GM23338 (cell line): ENCODE measurements around the gene GCN1. TPM values are rescaled to one million over a fixed set of nuclear protein-coding genes. Genes with fewer than 3 reads are reported as not detected.

Experiments
- ATAC-seq: fragments of 200-7000 bp; cut with Tn5 transposase; 3 replicates; pipeline ENCODE4 v1.9.1; 2020
- DNase-seq: peaks from one replicate; pipeline ENCODE4 v3.0.0-alpha.2; 2015; ENCODE audit warnings: low spot score
- H2AFZ ChIP-seq: fragments of 200-600 bp; sonication (generic); 2 replicates; pipeline ENCODE4 v1.8.0; 2016; ENCODE audit warnings: antibody characterized with exemption, mild to moderate bottlenecking, moderate library complexity
- H3F3A ChIP-seq: fragments of 200-600 bp; sonication (generic); replicated peaks from 2 replicates; pipeline ENCODE4 v1.8.0; 2017; ENCODE audit warnings: antibody characterized with exemption, mixed run types, low read depth
- H3K27ac ChIP-seq: fragments of 200-600 bp; sonication (generic); 2 replicates; pipeline ENCODE4 v1.6.1; 2016; ENCODE audit warnings: low read depth
- H3K27me3 ChIP-seq: fragments of 200-600 bp; sonication (generic); 2 replicates; pipeline ENCODE4 v1.8.0; 2016; ENCODE audit warnings: mild to moderate bottlenecking, mixed run types, moderate library complexity; ENCODE audit not compliant: insufficient read depth
- H3K36me3 ChIP-seq: fragments of 200-600 bp; sonication (generic); 2 replicates; pipeline ENCODE4 v1.8.0; 2016; ENCODE audit warnings: mild to moderate bottlenecking; ENCODE audit not compliant: insufficient read depth
- H3K4me1 ChIP-seq: fragments of 200-600 bp; sonication (generic); 2 replicates; pipeline ENCODE4 v1.8.0; 2016; ENCODE audit warnings: mild to moderate bottlenecking, moderate library complexity; ENCODE audit not compliant: insufficient read depth
- H3K4me2 ChIP-seq: fragments of 200-600 bp; sonication (generic); 2 replicates; pipeline ENCODE4 v1.7.1; 2017; ENCODE audit warnings: mixed run types
- H3K4me3 ChIP-seq: fragments of 200-600 bp; sonication (generic); 2 replicates; pipeline ENCODE4 v1.6.1; 2016; ENCODE audit warnings: mixed run types
- H3K79me2 ChIP-seq: fragments of 200-600 bp; sonication (generic); replicated peaks from 2 replicates; pipeline ENCODE4 v1.8.0; 2017; ENCODE audit warnings: mild to moderate bottlenecking; ENCODE audit not compliant: insufficient read depth
- H3K9me2 ChIP-seq: fragments of 200-600 bp; sonication (generic); 2 replicates; pipeline ENCODE4 v1.8.0; 2017; ENCODE audit not compliant: insufficient read depth
- H4K20me1 ChIP-seq: fragments of 200-600 bp; sonication (generic); replicated peaks from 2 replicates; pipeline ENCODE4 v1.8.0; 2017; ENCODE audit warnings: mild to moderate bottlenecking; ENCODE audit not compliant: insufficient read depth
- H3K27ac Mint-ChIP-seq: 2 replicates; pipeline ENCODE4 v1.8.0; 2020; ENCODE audit warnings: inconsistent platforms, mild to moderate bottlenecking, moderate library complexity, mixed read lengths
- H3K27me3 Mint-ChIP-seq: 3 replicates; pipeline ENCODE4 v1.8.0; 2022; ENCODE audit warnings: low read depth, mild to moderate bottlenecking, moderate library complexity, mixed read lengths, inconsistent platforms; ENCODE audit not compliant: insufficient read depth, poor library complexity
- H3K36me3 Mint-ChIP-seq: 3 replicates; pipeline ENCODE4 v1.8.0; 2021; ENCODE audit warnings: low read depth, mild to moderate bottlenecking, inconsistent platforms, moderate library complexity, mixed read lengths
- H3K4me1 Mint-ChIP-seq: 3 replicates; pipeline ENCODE4 v1.8.0; 2020; ENCODE audit warnings: mild to moderate bottlenecking, inconsistent platforms, mixed read lengths
- H3K4me3 Mint-ChIP-seq: 3 replicates; pipeline ENCODE4 v1.8.0; 2021; ENCODE audit warnings: moderate library complexity, mild to moderate bottlenecking, inconsistent platforms, mixed read lengths
- H3K9me3 Mint-ChIP-seq: 3 replicates; pipeline ENCODE4 v1.8.0; 2020; ENCODE audit warnings: moderate library complexity, mild to moderate bottlenecking, inconsistent platforms, mixed read lengths
- CREB1 ChIP-seq: fragments of 250-450 bp; sonication (Bioruptor Pico); IDR thresholded peaks from 2 replicates; pipeline ENCODE4 v1.5.0; 2020; ENCODE audit warnings: low read depth, mild to moderate bottlenecking, moderate library complexity
- EZH2phosphoT487 ChIP-seq: fragments of 200-600 bp; sonication (generic); IDR thresholded peaks from one replicate; pipeline ENCODE4 v1.8.1; 2018; ENCODE audit warnings: antibody characterized with exemption; ENCODE audit not compliant: unreplicated experiment
- JUNB ChIP-seq: IDR thresholded peaks from one replicate; pipeline ENCODE4 v1.6.1; 2016; ENCODE audit warnings: antibody characterized with exemption; ENCODE audit not compliant: unreplicated experiment
- ZNF114 ChIP-seq: fragments of 250-450 bp; sonication (Bioruptor Pico); IDR thresholded peaks from 2 replicates; pipeline ENCODE4 v1.5.0; 2020; ENCODE audit warnings: mild to moderate bottlenecking, moderate library complexity
- ZNF331 ChIP-seq: fragments of 250-450 bp; sonication (Bioruptor Pico); IDR thresholded peaks from 2 replicates; pipeline ENCODE4 v1.5.0; 2020; ENCODE audit warnings: low read depth, mild to moderate bottlenecking, moderate library complexity
- polyA plus RNA-seq: library from polyadenylated mRNA; unstranded; fragments of >200 nt; fragmentation: Nextera tagmentation; extraction: Ambion mirVana; gene quantifications from 2 replicates; pipeline ENCODE4 v1.2.1, GENCODE V29; 2016
- total RNA-seq: library from RNA; depleted of rRNA; stranded (reverse); fragments of >200 nt; shearing (Covaris generic); gene quantifications from 2 replicates; pipeline ENCODE4 v1.2.3, GENCODE V29; 2014
- TF ChIP-seq, protein P1 (sequence below), 2 experiments: fragments of 200-600 bp in 1 of 2; sonication (generic) in 1 of 2; conservative IDR thresholded peaks; 2 replicates each; pipeline versions ENCODE4 v1.5.1 to v1.6.1; 2016 to 2017; ENCODE audit warnings: antibody characterized with exemption in 2 of 2, low read depth in 2 of 2, mild to moderate bottlenecking in 2 of 2, moderate library complexity in 1 of 2
- TF ChIP-seq, protein P2 (sequence below): IDR thresholded peaks from 2 replicates; pipeline ENCODE4 v1.6.1; 2016; ENCODE audit warnings: antibody characterized with exemption

Gene GCN1
- total and polyA plus RNA-seq, 2 experiments from 2014 or later = 18.0 to 177 TPM

DNA sequence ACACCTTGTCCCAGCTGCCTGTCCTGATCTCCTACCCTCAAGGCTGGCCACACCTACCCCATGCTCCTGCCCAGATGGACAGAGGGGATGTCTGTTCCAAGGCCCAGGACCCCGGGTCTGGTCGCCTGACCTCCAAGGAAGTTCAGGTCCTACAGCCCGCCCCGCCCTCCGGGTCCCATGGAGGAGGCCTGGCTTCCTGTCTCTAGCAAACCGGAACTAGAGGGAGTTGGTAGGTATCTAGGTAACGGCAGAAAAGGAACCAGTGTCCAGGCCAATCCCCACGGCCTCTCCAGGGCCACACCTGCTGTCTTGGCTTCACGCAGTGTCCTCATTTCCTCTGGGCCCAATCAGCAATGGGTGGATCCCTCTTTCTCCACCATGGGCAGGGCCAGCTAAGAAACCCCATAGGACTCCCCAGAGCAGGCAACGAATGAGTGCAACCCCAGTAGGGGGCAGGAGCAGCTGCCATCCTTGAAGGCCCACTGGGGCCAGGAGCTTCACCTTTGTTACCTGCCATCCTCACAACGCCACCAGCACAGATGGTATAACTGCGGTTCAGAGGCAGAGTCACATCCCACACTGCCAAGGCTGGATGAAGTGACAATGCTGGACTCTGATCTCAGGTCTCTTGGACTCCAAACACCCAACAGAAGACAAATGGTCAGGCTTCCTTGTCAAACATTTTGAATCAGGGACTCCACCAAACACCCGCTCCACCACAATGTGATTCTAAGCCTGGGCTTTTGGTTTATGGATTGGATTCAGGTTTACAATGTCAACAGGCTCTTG, 31.5 kb upstream of the GCN1 start:
- Mint-ChIP-seq H3K36me3 (peaks cover 30% of the 10 kb centered on the region), H3K4me3 (no peak overlapping the region), H3K4me1 (peaks cover 57% of the 10 kb centered on the region), H3K27me3 (peaks cover 37% of the 10 kb centered on the region), H3K27ac (peak overlapping the region; percentile 23; the same call in 1 of the 2 replicates), H3K9me3 (no peaks in the 10 kb centered on the region)
- Histone ChIP-seq H3K9me2 (no peaks in the 10 kb centered on the region), H2AFZ (no peak overlapping the region), H3K79me2 (peaks cover 22% of the 10 kb centered on the region), H3K4me1 (peaks cover 33% of the 10 kb centered on the region), H3K4me3 (no peak overlapping the region), H4K20me1 (peaks cover 2% of the 10 kb centered on the region; the same call in 1 of the 2 replicates), H3K36me3 (no peaks in the 10 kb centered on the region; the same call in 1 of the 2 replicates), H3K27ac (peak overlapping the region; percentile 32), H3F3A (peaks cover 20% of the 10 kb centered on the region), H3K27me3 (no peaks in the 10 kb centered on the region), H3K4me2 (no peak overlapping the region)
- TF ChIP-seq JUNB = no peak
- TF ChIP-seq, protein P1, sequence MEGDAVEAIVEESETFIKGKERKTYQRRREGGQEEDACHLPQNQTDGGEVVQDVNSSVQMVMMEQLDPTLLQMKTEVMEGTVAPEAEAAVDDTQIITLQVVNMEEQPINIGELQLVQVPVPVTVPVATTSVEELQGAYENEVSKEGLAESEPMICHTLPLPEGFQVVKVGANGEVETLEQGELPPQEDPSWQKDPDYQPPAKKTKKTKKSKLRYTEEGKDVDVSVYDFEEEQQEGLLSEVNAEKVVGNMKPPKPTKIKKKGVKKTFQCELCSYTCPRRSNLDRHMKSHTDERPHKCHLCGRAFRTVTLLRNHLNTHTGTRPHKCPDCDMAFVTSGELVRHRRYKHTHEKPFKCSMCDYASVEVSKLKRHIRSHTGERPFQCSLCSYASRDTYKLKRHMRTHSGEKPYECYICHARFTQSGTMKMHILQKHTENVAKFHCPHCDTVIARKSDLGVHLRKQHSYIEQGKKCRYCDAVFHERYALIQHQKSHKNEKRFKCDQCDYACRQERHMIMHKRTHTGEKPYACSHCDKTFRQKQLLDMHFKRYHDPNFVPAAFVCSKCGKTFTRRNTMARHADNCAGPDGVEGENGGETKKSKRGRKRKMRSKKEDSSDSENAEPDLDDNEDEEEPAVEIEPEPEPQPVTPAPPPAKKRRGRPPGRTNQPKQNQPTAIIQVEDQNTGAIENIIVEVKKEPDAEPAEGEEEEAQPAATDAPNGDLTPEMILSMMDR (conservative IDR thresholded peaks at IDR 0.05; ENCODE audit: low read depth in 2 of 2) = peak in 1 of 2 experiments; percentile 34; a peak in 2 of 4 replicates
- peak; percentile 48 for DNase-seq
- no peak for ATAC-seq

DNA sequence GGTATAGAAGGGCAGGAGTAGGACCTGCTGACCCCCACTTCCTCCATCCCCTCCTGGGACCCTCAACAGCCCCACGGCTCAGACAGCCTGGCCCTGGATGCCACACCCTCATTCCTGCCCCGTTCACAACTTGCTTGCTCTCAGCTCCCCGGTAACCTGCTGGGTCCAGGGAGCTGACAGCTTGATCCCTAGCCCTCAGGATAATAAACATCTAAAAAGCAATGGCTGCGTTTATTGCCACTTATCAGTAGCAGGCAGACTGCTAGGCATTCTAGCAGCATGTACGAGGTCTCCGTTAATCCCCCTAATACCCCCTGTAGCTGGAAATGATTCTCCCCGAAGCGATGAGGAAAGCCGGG, 30.7 kb upstream of the GCN1 start:
- ATAC-seq = no peak

More for the DNA sequence above, 30.7 kb upstream of the GCN1 start:
- peaks cover 22% of the 10 kb centered on the region for H3K79me2 ChIP-seq
- no peaks in the 10 kb centered on the region for H3K9me3 Mint-ChIP-seq
- H2AFZ ChIP-seq = no peak overlapping the region
- peak overlapping the region; percentile 82 for H3K27ac Mint-ChIP-seq
- H3K36me3 Mint-ChIP-seq = peaks cover 39% of the 10 kb centered on the region
- peaks cover 33% of the 10 kb centered on the region for H3K27me3 Mint-ChIP-seq
- H3K27me3 ChIP-seq = no peaks in the 10 kb centered on the region
- DNase-seq = no peak
- no peak overlapping the region for H3K4me3 ChIP-seq
- H4K20me1 ChIP-seq = peaks cover 2% of the 10 kb centered on the region; the same call in 1 of the 2 replicates
- no peak for TF ChIP-seq CREB1 (CRISPR knock-in tag)
- TF ChIP-seq ZNF331 (CRISPR knock-in tag) = no peak
- TF ChIP-seq EZH2phosphoT487 = no peak
- TF ChIP-seq, protein P2, sequence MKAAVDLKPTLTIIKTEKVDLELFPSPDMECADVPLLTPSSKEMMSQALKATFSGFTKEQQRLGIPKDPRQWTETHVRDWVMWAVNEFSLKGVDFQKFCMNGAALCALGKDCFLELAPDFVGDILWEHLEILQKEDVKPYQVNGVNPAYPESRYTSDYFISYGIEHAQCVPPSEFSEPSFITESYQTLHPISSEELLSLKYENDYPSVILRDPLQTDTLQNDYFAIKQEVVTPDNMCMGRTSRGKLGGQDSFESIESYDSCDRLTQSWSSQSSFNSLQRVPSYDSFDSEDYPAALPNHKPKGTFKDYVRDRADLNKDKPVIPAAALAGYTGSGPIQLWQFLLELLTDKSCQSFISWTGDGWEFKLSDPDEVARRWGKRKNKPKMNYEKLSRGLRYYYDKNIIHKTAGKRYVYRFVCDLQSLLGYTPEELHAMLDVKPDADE = no peak
- TF ChIP-seq ZNF114 = no peak
- H3F3A ChIP-seq = peaks cover 16% of the 10 kb centered on the region
- H3K9me2 ChIP-seq = no peaks in the 10 kb centered on the region
- peaks cover 28% of the 10 kb centered on the region for H3K4me1 ChIP-seq
- no peak overlapping the region for H3K27ac ChIP-seq
- H3K4me1 Mint-ChIP-seq = peaks cover 49% of the 10 kb centered on the region
- peak overlapping the region; percentile 13; the same call in 1 of the 3 replicates for H3K4me3 Mint-ChIP-seq
- H3K36me3 ChIP-seq = no peaks in the 10 kb centered on the region; the same call in 1 of the 2 replicates
- H3K4me2 ChIP-seq = no peak overlapping the region
